ENCODE results near the gene WTAP. TPM values are rescaled to one million over a fixed set of nuclear protein-coding genes. Genes with fewer than 3 reads are reported as not detected.
"Not testable (repeated sequence)": the region's sequence is repeated elsewhere in the genome, so short reads cannot be mapped to it uniquely, and the experiment has no call there.

WTAP gene
- total and polyA plus RNA-seq, 5 donors from 2014 or later: 145 to 177 (median 150) TPM

- ATAC-seq (ENCODE audit: low read depth in 2 of 2) (no peak), DNase-seq (no peak)
- peaks cover 9% of the 10 kb centered on the region for H3K27me3 Mint-ChIP-seq
- H3K9me3 Mint-ChIP-seq: peaks cover 0 to 9% (median 0%) of the 10 kb centered on the region in 7 donors
- no peak overlapping the region for H3K4me3 ChIP-seq (ENCODE audit: low read depth, low read length)
- H3K4me1 Mint-ChIP-seq: peaks cover 26 to 54% (median 44%) of the 10 kb centered on the region in 4 donors
- H3K36me3 ChIP-seq (ENCODE audit: control insufficient read depth, insufficient read depth, low read length): no peaks in the 10 kb centered on the region
- H3K4me1 ChIP-seq (ENCODE audit: control insufficient read depth, insufficient read depth, low read length, poor library complexity, severe bottlenecking): peaks cover 31% of the 10 kb centered on the region
- H3K36me3 Mint-ChIP-seq: peaks cover 16% of the 10 kb centered on the region
- no peaks in the 10 kb centered on the region for H3K9me3 ChIP-seq (ENCODE audit: control insufficient read depth in 2 of 2, low read length in 2 of 2)
- peak overlapping the region; percentile 98 for H3K27ac ChIP-seq (ENCODE audit: insufficient read depth, low read length, poor library complexity, severe bottlenecking)
- H3K27me3 ChIP-seq (ENCODE audit: control insufficient read depth, insufficient read depth, low read length): no peaks in the 10 kb centered on the region
- peak overlapping the region in 3 of 4 donors; percentile 70 to 82 (median 78) for H3K4me3 Mint-ChIP-seq
- peak overlapping the region in 2 of 3 donors; percentile 25 to 100 for H3K27ac Mint-ChIP-seq
These were observed 2.5 kb upstream of the WTAP start for GRCh38 chr6:159724778-159725177.

- peaks cover 36% of the 10 kb centered on the region for H3K4me1 ChIP-seq (ENCODE audit: control insufficient read depth, insufficient read depth, low read length, poor library complexity, severe bottlenecking)
- DNase-seq; H3K4me3 ChIP-seq (ENCODE audit: low read depth, low read length); H3K36me3 ChIP-seq (ENCODE audit: control insufficient read depth, insufficient read depth, low read length); H3K9me3 Mint-ChIP-seq; H3K9me3 ChIP-seq (ENCODE audit: control insufficient read depth in 2 of 2, low read length in 2 of 2); H3K27me3 ChIP-seq (ENCODE audit: control insufficient read depth, insufficient read depth, low read length); ATAC-seq (ENCODE audit: low read depth in 2 of 2); H3K27me3 Mint-ChIP-seq: not testable (repeated sequence)
- peaks cover 28 to 58% (median 45%) of the 10 kb centered on the region in 4 donors for H3K4me1 Mint-ChIP-seq
- H3K27ac ChIP-seq (ENCODE audit: insufficient read depth, low read length, poor library complexity, severe bottlenecking): peak overlapping the region; percentile 98
- peak overlapping the region in 3 of 4 donors; percentile 44 to 82 (median 52) for H3K4me3 Mint-ChIP-seq
- H3K27ac Mint-ChIP-seq: peak overlapping the region in 2 of 3 donors; percentile 25 to 100
- peaks cover 16% of the 10 kb centered on the region for H3K36me3 Mint-ChIP-seq
These were observed 2.1 kb upstream of the WTAP start for GRCh38 chr6:159725208-159725607.

- Histone ChIP-seq H3K4me3 (ENCODE audit: low read depth, low read length) (peak overlapping the region; percentile 79), H3K27ac (ENCODE audit: insufficient read depth, low read length, poor library complexity, severe bottlenecking) (peak overlapping the region; percentile 98), H3K27me3 (ENCODE audit: control insufficient read depth, insufficient read depth, low read length) (no peaks in the 10 kb centered on the region), H3K4me1 (ENCODE audit: control insufficient read depth, insufficient read depth, low read length, poor library complexity, severe bottlenecking) (peaks cover 47% of the 10 kb centered on the region), H3K9me3 (ENCODE audit: control insufficient read depth in 2 of 2, low read length in 2 of 2) (no peaks in the 10 kb centered on the region), H3K36me3 (ENCODE audit: control insufficient read depth, insufficient read depth, low read length) (no peaks in the 10 kb centered on the region)
- ATAC-seq (ENCODE audit: low read depth in 2 of 2): peak; percentile 0
- H3K27me3 Mint-ChIP-seq: peaks cover 9% of the 10 kb centered on the region
- H3K4me3 Mint-ChIP-seq: peak overlapping the region; percentile 96 to 99 (median 98)
- peaks cover 16% of the 10 kb centered on the region for H3K36me3 Mint-ChIP-seq
- peaks cover 32 to 67% (median 47%) of the 10 kb centered on the region in 4 donors for H3K4me1 Mint-ChIP-seq
- no peak for DNase-seq
- H3K27ac Mint-ChIP-seq: peak overlapping the region; percentile 99 to 100 (median 99)
- peaks cover 0 to 9% (median 0%) of the 10 kb centered on the region in 7 donors for H3K9me3 Mint-ChIP-seq
These were observed 920 bp upstream of the WTAP start for GRCh38 chr6:159726255-159726917.

- H3K36me3 ChIP-seq (ENCODE audit: control insufficient read depth, insufficient read depth, low read length): no peaks in the 10 kb centered on the region
- peaks cover 10% of the 10 kb centered on the region for H3K36me3 Mint-ChIP-seq
- H3K27ac Mint-ChIP-seq: peak overlapping the region; percentile 81 to 94 (median 91)
- H3K27me3 Mint-ChIP-seq: peaks cover 9% of the 10 kb centered on the region
- peak overlapping the region; percentile 99 for H3K4me3 ChIP-seq (ENCODE audit: low read depth, low read length)
- no peaks in the 10 kb centered on the region for H3K27me3 ChIP-seq (ENCODE audit: control insufficient read depth, insufficient read depth, low read length)
- DNase-seq (peak in 1 of 3 donors; percentile 70), ATAC-seq (ENCODE audit: low read depth in 2 of 2) (peak; percentile 15 to 18)
- peaks cover 0 to 4% (median 0%) of the 10 kb centered on the region in 7 donors for H3K9me3 Mint-ChIP-seq
- no peaks in the 10 kb centered on the region for H3K9me3 ChIP-seq (ENCODE audit: control insufficient read depth in 2 of 2, low read length in 2 of 2)
- H3K4me1 ChIP-seq (ENCODE audit: control insufficient read depth, insufficient read depth, low read length, poor library complexity, severe bottlenecking): peaks cover 61% of the 10 kb centered on the region
- H3K27ac ChIP-seq (ENCODE audit: insufficient read depth, low read length, poor library complexity, severe bottlenecking): peak overlapping the region; percentile 98
- H3K4me3 Mint-ChIP-seq: peak overlapping the region; percentile 90 to 99 (median 94)
- H3K4me1 Mint-ChIP-seq: peaks cover 32 to 77% (median 51%) of the 10 kb centered on the region in 4 donors
These were observed 575 bp downstream of the WTAP start for GRCh38 chr6:159727717-159728445.

- no peaks in the 10 kb centered on the region for H3K36me3 ChIP-seq (ENCODE audit: control insufficient read depth, insufficient read depth, low read length)
- H3K4me1 Mint-ChIP-seq: peaks cover 33 to 78% (median 54%) of the 10 kb centered on the region in 4 donors
- no peaks in the 10 kb centered on the region for H3K27me3 ChIP-seq (ENCODE audit: control insufficient read depth, insufficient read depth, low read length)
- peaks cover 3% of the 10 kb centered on the region for H3K36me3 Mint-ChIP-seq
- ATAC-seq (ENCODE audit: low read depth in 2 of 2) (no peak), DNase-seq (peak in 1 of 3 donors; percentile 33)
- H3K27ac Mint-ChIP-seq: peak overlapping the region; percentile 81 to 94 (median 91)
- no peaks in the 10 kb centered on the region for H3K9me3 Mint-ChIP-seq
- H3K4me3 Mint-ChIP-seq: peak overlapping the region; percentile 90 to 99 (median 94)
- peaks cover 68% of the 10 kb centered on the region for H3K4me1 ChIP-seq (ENCODE audit: control insufficient read depth, insufficient read depth, low read length, poor library complexity, severe bottlenecking)
- peaks cover 9% of the 10 kb centered on the region for H3K27me3 Mint-ChIP-seq
- no peaks in the 10 kb centered on the region for H3K9me3 ChIP-seq (ENCODE audit: control insufficient read depth in 2 of 2, low read length in 2 of 2)
- peak overlapping the region; percentile 98 for H3K27ac ChIP-seq (ENCODE audit: insufficient read depth, low read length, poor library complexity, severe bottlenecking)
- peak overlapping the region; percentile 99 for H3K4me3 ChIP-seq (ENCODE audit: low read depth, low read length)
These were observed 1.2 kb downstream of the WTAP start for GRCh38 chr6:159728531-159728964.

GRCh38 chr6:159729598-159730331 lies 2.5 kb downstream of the WTAP start:
- ATAC-seq (ENCODE audit: low read depth in 2 of 2) (no peak), DNase-seq (peak in 1 of 3 donors; percentile 34)
- Histone ChIP-seq H3K36me3 (ENCODE audit: control insufficient read depth, insufficient read depth, low read length) (no peaks in the 10 kb centered on the region), H3K27me3 (ENCODE audit: control insufficient read depth, insufficient read depth, low read length) (no peaks in the 10 kb centered on the region), H3K27ac (ENCODE audit: insufficient read depth, low read length, poor library complexity, severe bottlenecking) (peak overlapping the region; percentile 37), H3K4me1 (ENCODE audit: control insufficient read depth, insufficient read depth, low read length, poor library complexity, severe bottlenecking) (peaks cover 77% of the 10 kb centered on the region), H3K4me3 (ENCODE audit: low read depth, low read length) (peak overlapping the region; percentile 99), H3K9me3 (ENCODE audit: control insufficient read depth in 2 of 2, low read length in 2 of 2) (no peaks in the 10 kb centered on the region)
- Mint-ChIP-seq H3K4me3 (peak overlapping the region; percentile 90 to 99 (median 94)), H3K9me3 (no peaks in the 10 kb centered on the region), H3K27ac (peak overlapping the region; percentile 48 to 94 (median 91)), H3K4me1 (peaks cover 35 to 80% (median 48%) of the 10 kb centered on the region in 4 donors), H3K36me3 (no peaks in the 10 kb centered on the region), H3K27me3 (peaks cover 9% of the 10 kb centered on the region)

GRCh38 chr6:159730332-159730676 lies 3.0 kb downstream of the WTAP start:
- H3K9me3 Mint-ChIP-seq: no peaks in the 10 kb centered on the region
- no peaks in the 10 kb centered on the region for H3K27me3 ChIP-seq (ENCODE audit: control insufficient read depth, insufficient read depth, low read length)
- ATAC-seq (ENCODE audit: low read depth in 2 of 2): no peak
- H3K36me3 Mint-ChIP-seq: no peaks in the 10 kb centered on the region
- H3K4me1 Mint-ChIP-seq: peaks cover 35 to 81% (median 48%) of the 10 kb centered on the region in 4 donors
- H3K4me3 Mint-ChIP-seq: peak overlapping the region; percentile 68 to 99 (median 94)
- H3K9me3 ChIP-seq (ENCODE audit: control insufficient read depth in 2 of 2, low read length in 2 of 2): no peaks in the 10 kb centered on the region
- H3K27ac ChIP-seq (ENCODE audit: insufficient read depth, low read length, poor library complexity, severe bottlenecking): peak overlapping the region; percentile 37
- peaks cover 79% of the 10 kb centered on the region for H3K4me1 ChIP-seq (ENCODE audit: control insufficient read depth, insufficient read depth, low read length, poor library complexity, severe bottlenecking)
- DNase-seq: no peak
- peaks cover 9% of the 10 kb centered on the region for H3K27me3 Mint-ChIP-seq
- peak overlapping the region; percentile 99 for H3K4me3 ChIP-seq (ENCODE audit: low read depth, low read length)
- H3K36me3 ChIP-seq (ENCODE audit: control insufficient read depth, insufficient read depth, low read length): no peaks in the 10 kb centered on the region
- H3K27ac Mint-ChIP-seq: peak overlapping the region in 2 of 3 donors; percentile 32

Measured in CD4-positive, CD25-positive, alpha-beta regulatory T cell (primary cell).